Adrenal gland (tissue), 12 donors: Measurements from ENCODE around the gene PPP1R14B. TPM values are rescaled to one million over a fixed set of nuclear protein-coding genes. Genes with fewer than 3 reads are reported as not detected.

Experiments used
- DNase-seq, 7 donors: peaks; one replicate each; pipeline ENCODE4 v3.0.0-alpha.2; 2019 to 2020
- H3K27ac ChIP-seq, 5 donors: fragments of 200-600 bp; sonication (generic) in 4 of 5; 1 replicate in 3 of 5; 2 replicates in 2 of 5; pipeline versions ENCODE4 v1.5.1 to v1.8.0; 2016 to 2020; ENCODE audit warnings: mild to moderate bottlenecking in 1 of 5
- H3K27me3 ChIP-seq: fragments of 200-600 bp; 2 replicates; pipeline ENCODE4 v1.8.0; 2021
- H3K36me3 ChIP-seq, 2 donors: fragments of 200-600 bp; replicated peaks in 1 of 2; 1 replicate in 1 of 2; 2 replicates in 1 of 2; pipeline versions ENCODE4 v1.5.1 to v1.8.0; 2018 to 2022
- H3K4me1 ChIP-seq, 2 donors: fragments of 200-600 bp; replicated peaks in 1 of 2; 1 replicate in 1 of 2; 2 replicates in 1 of 2; pipeline versions ENCODE4 v1.5.1 to v1.8.0; 2018 to 2021
- H3K4me3 ChIP-seq, 4 donors: fragments of 200-600 bp; sonication (generic) in 3 of 4; one replicate each; pipeline ENCODE4 v1.5.1; 2016 to 2018
- H3K9me3 ChIP-seq, 3 donors: fragments of 200-600 bp; sonication (generic) in 1 of 3; replicated peaks in 1 of 3; 1 replicate in 2 of 3; 2 replicates in 1 of 3; pipeline versions ENCODE4 v1.5.1 to v1.8.0; 2016 to 2021
- CTCF ChIP-seq, 6 experiments: fragments of 450-650 bp in 4 of 6; fragments of 200-600 bp in 2 of 6; sonication (generic) in 1 of 6; IDR thresholded peaks; 1 replicate in 5 of 6; 2 replicates in 1 of 6; pipeline versions ENCODE4 v1.5.1 to v1.8.0; 2016 to 2021; ENCODE audit warnings: antibody characterized with exemption in 6 of 6, mild to moderate bottlenecking in 2 of 6, moderate library complexity in 1 of 6
- POLR2A ChIP-seq, 2 donors: fragments of 450-650 bp; IDR thresholded peaks; one replicate each; pipeline ENCODE4 v1.6.1; 2017; ENCODE audit warnings: antibody characterized with exemption in 2 of 2, mild to moderate bottlenecking in 2 of 2, moderate library complexity in 1 of 2
- WGBS, 4 donors: extraction: QIAGEN DNeasy Blood & Tissue Kit in 2 of 4; methylation state at CpG; one replicate each; pipeline versions ENCODE4 v1.1.5 to v1.1.7; 2013 to 2017; 5-methylcytosine and 5-hydroxymethylcytosine counted together
- intact Hi-C, 2 donors: fragments of 100-400 bp; cut with DNase I; formaldehyde crosslinking; loops; one replicate each; pipeline versions ENCODE4 v1.14.1 to v1.15.0; 2022 to 2023
- polyA plus RNA-seq, 3 donors: library from polyadenylated mRNA; stranded (reverse); fragments of 200-250 nt in 2 of 3; fragments of 350-450 nt in 1 of 3; fragmentation: Illumina TruSeq in 1 of 3; extraction: RNeasy Lipid Tissue Mini Kit (QIAGEN cat#74804) in 1 of 3; gene quantifications; one replicate each; pipeline ENCODE4 v1.2.3, GENCODE V29; 2013 to 2014
- small RNA-seq, 2 donors: library from RNA; depleted of rRNA; stranded (forward); fragments of <200 nt; gene quantifications; one replicate each; pipeline ENCODE3, GENCODE V24; 2016
- total RNA-seq, 9 donors: library from RNA; depleted of rRNA in 4 of 9; stranded (reverse); fragments of >200 nt in 4 of 9; fragments of 120-200 nt in 1 of 9; fragmentation: NEBNext Ultra II Directional in 1 of 9; extraction: Animal tissue kit (Norgen Biotek cat#: 25700) in 1 of 9; gene quantifications; one replicate each; pipeline versions ENCODE4 v1.1.0 to v1.2.4, GENCODE V29; 2013 to 2023
- donor health status: healthy with polysubstance abuse.
- donor health status: Bipolar disorder and iron deficiency.
- donor health status: DM: yes; HTN: yes; CAD: no.
- donor health status: DM: no; HTN: no; CAD: no.
- donor health status: DM: no; HTN: no; CAD: no.
- donor health status: DM: yes; HTN: yes; CAD: no.

The PPP1R14B gene
- total and polyA plus RNA-seq, 12 donors = 77.2 to 331 (median 131) TPM

GRCh38 chr11:64201543-64201942 lies 45.2 kb downstream of the PPP1R14B start:
- WGBS, 4 donors = 63 to 86% (median 83%) methylated on average over 3 of the region's 3 CpGs
- Histone ChIP-seq H3K4me3 (no peak overlapping the region), H3K9me3 (no peaks in the 10 kb centered on the region), H3K36me3 (peaks cover 0 to 75% of the 10 kb centered on the region in 2 donors), H3K27me3 (no peaks in the 10 kb centered on the region), H3K4me1 (peaks cover 8 to 13% of the 10 kb centered on the region in 2 donors), H3K27ac (no peak overlapping the region)
- intact Hi-C loops = no loop called here
- no peak for TF ChIP-seq CTCF (IDR thresholded peaks at IDR 0.05)
- TF ChIP-seq POLR2A (IDR thresholded peaks at IDR 0.05) = no peak
- no peak for DNase-seq

GRCh38 chr11:64198511-64198910 lies 48.2 kb downstream of the PPP1R14B start:
- no peak for DNase-seq
- WGBS, 4 donors = 91 to 100% (median 96%) methylated on average over 2 of the region's 2 CpGs
- Histone ChIP-seq H3K27ac (no peak overlapping the region), H3K9me3 (no peaks in the 10 kb centered on the region), H3K4me3 (no peak overlapping the region), H3K27me3 (no peaks in the 10 kb centered on the region), H3K4me1 (no peaks in the 10 kb centered on the region), H3K36me3 (peaks cover 0 to 97% of the 10 kb centered on the region in 2 donors)
- intact Hi-C loops = no loop called here
- TF ChIP-seq CTCF (IDR thresholded peaks at IDR 0.05) (no peak), POLR2A (IDR thresholded peaks at IDR 0.05) (no peak)

- Histone ChIP-seq H3K9me3 (no peaks in the 10 kb centered on the region), H3K27me3 (no peaks in the 10 kb centered on the region), H3K4me3 (no peak overlapping the region), H3K4me1 (no peaks in the 10 kb centered on the region), H3K36me3 (peaks cover 0 to 93% of the 10 kb centered on the region in 2 donors), H3K27ac (no peak overlapping the region)
- 80 to 87% (median 83%) methylated on average over 9 of the region's 9 CpGs for WGBS, 4 donors
- no peak for DNase-seq
- intact Hi-C loops = no loop called here
- no peak for TF ChIP-seq CTCF (IDR thresholded peaks at IDR 0.05)
- no peak for TF ChIP-seq POLR2A (IDR thresholded peaks at IDR 0.05)
Observed at GRCh38 chr11:64196626-64197025, 50.1 kb downstream of the PPP1R14B start.

Small RNA genes lying within 50 kb of the gene (small RNA-seq; reads per million reads assigned to genes)
- 0 reads per million in 2 donors for gene RF00019

Other genes with a start within 250 kb of the PPP1R14B start
- gene FLRT1, start 211.0 kb downstream of the PPP1R14B start, total RNA-seq = 10 to 100 TPM in 1 of 9 donors, 1 to 10 TPM in 2, under 1 TPM in 2, not detected in 4; 0.33 to 11.1 (median 4.0) TPM
- gene FLRT1, start 211.0 kb downstream of the PPP1R14B start, polyA plus RNA-seq = 1 to 10 TPM in 2 of 3 donors, under 1 TPM in 1; 0.54 to 5.0 (median 2.4) TPM
- gene MACROD1, start 80.8 kb downstream of the PPP1R14B start, total RNA-seq = 10 to 100 TPM; 13.5 to 62.9 (median 22.3) TPM
- 10 to 100 TPM in 2 of 3 donors, 1 to 10 TPM in 1; 5.5 to 60.7 (median 41.1) TPM for gene MACROD1, start 80.8 kb downstream of the PPP1R14B start, polyA plus RNA-seq
- 100 to 1,000 TPM; 126 to 404 (median 184) TPM for gene STIP1, start 60.8 kb downstream of the PPP1R14B start, total RNA-seq
- gene STIP1, start 60.8 kb downstream of the PPP1R14B start, polyA plus RNA-seq = 100 to 1,000 TPM in 1 of 3 donors, 10 to 100 TPM in 2; 82.1 to 523 (median 91.4) TPM
- 10 to 100 TPM in 8 of 9 donors, 1 to 10 TPM in 1; 3.2 to 77.0 (median 29.9) TPM for gene FERMT3, start 40.2 kb downstream of the PPP1R14B start, total RNA-seq
- 10 to 100 TPM in 2 of 3 donors, 1 to 10 TPM in 1; 5.5 to 57.8 (median 49.0) TPM for gene FERMT3, start 40.2 kb downstream of the PPP1R14B start, polyA plus RNA-seq
- gene TRPT1, start 20.8 kb downstream of the PPP1R14B start, total RNA-seq = 10 to 100 TPM; 40.8 to 90.3 (median 55.6) TPM
- gene TRPT1, start 20.8 kb downstream of the PPP1R14B start, polyA plus RNA-seq = 100 to 1,000 TPM in 2 of 3 donors, 10 to 100 TPM in 1; 17.9 to 205 (median 175) TPM
- 100 to 1,000 TPM in 2 of 9 donors, 10 to 100 TPM in 7; 67.2 to 126 (median 79.9) TPM for gene NUDT22, start 20.7 kb downstream of the PPP1R14B start, total RNA-seq
- gene NUDT22, start 20.7 kb downstream of the PPP1R14B start, polyA plus RNA-seq = 100 to 1,000 TPM in 2 of 3 donors, 10 to 100 TPM in 1; 19.5 to 190 (median 101) TPM
- 100 to 1,000 TPM in 1 of 9 donors, 10 to 100 TPM in 8; 19.9 to 112 (median 44.3) TPM for gene DNAJC4, start 16.4 kb downstream of the PPP1R14B start, total RNA-seq
- gene DNAJC4, start 16.4 kb downstream of the PPP1R14B start, polyA plus RNA-seq = 100 to 1,000 TPM in 2 of 3 donors, 10 to 100 TPM in 1; 59.4 to 220 (median 192) TPM
- gene VEGFB, start 12.4 kb downstream of the PPP1R14B start, total RNA-seq = 100 to 1,000 TPM in 5 of 9 donors, 10 to 100 TPM in 4; 36.0 to 156 (median 129) TPM
- gene VEGFB, start 12.4 kb downstream of the PPP1R14B start, polyA plus RNA-seq = 100 to 1,000 TPM in 2 of 3 donors, 10 to 100 TPM in 1; 64.4 to 185 (median 158) TPM
- gene FKBP2, start 5.8 kb downstream of the PPP1R14B start, total RNA-seq = 100 to 1,000 TPM in 3 of 9 donors, 10 to 100 TPM in 6; 76.1 to 185 (median 96.1) TPM
- 100 to 1,000 TPM; 206 to 812 (median 791) TPM for gene FKBP2, start 5.8 kb downstream of the PPP1R14B start, polyA plus RNA-seq
- gene PLCB3, start 4.6 kb upstream of the PPP1R14B start, total RNA-seq = 10 to 100 TPM in 8 of 9 donors, 1 to 10 TPM in 1; 5.0 to 65.9 (median 44.0) TPM
- gene PLCB3, start 4.6 kb upstream of the PPP1R14B start, polyA plus RNA-seq = 10 to 100 TPM in 2 of 3 donors, 1 to 10 TPM in 1; 6.6 to 89.5 (median 31.7) TPM
- gene BAD, start 37.7 kb upstream of the PPP1R14B start, total RNA-seq = 100 to 1,000 TPM in 5 of 9 donors, 10 to 100 TPM in 4; 72.9 to 219 (median 100) TPM
- 100 to 1,000 TPM in 2 of 3 donors, 1 to 10 TPM in 1; 9.5 to 111 (median 102) TPM for gene BAD, start 37.7 kb upstream of the PPP1R14B start, polyA plus RNA-seq
- gene GPR137, start 38.9 kb upstream of the PPP1R14B start, total RNA-seq = 10 to 100 TPM; 15.6 to 69.8 (median 48.3) TPM
- gene GPR137, start 38.9 kb upstream of the PPP1R14B start, polyA plus RNA-seq = 10 to 100 TPM; 16.0 to 41.5 (median 40.9) TPM
- under 1 TPM in 1 of 9 donors, not detected in 8; 0.54 TPM for gene KCNK4, start 44.4 kb upstream of the PPP1R14B start, total RNA-seq
- gene KCNK4, start 44.4 kb upstream of the PPP1R14B start, polyA plus RNA-seq = under 1 TPM in 1 of 3 donors, not detected in 2; 0.10 TPM
- under 1 TPM in 2 of 9 donors, not detected in 7; 0.28 to 0.69 TPM for gene CATSPERZ, start 53.4 kb upstream of the PPP1R14B start, total RNA-seq
- gene CATSPERZ, start 53.4 kb upstream of the PPP1R14B start, polyA plus RNA-seq = 1 to 10 TPM in 1 of 3 donors, under 1 TPM in 1, not detected in 1; 0.74 to 1.2 TPM
- gene ESRRA, start 58.6 kb upstream of the PPP1R14B start, total RNA-seq = 10 to 100 TPM; 27.5 to 74.4 (median 53.1) TPM
- 10 to 100 TPM; 18.2 to 62.1 (median 56.0) TPM for gene ESRRA, start 58.6 kb upstream of the PPP1R14B start, polyA plus RNA-seq
- gene TRMT112, start 70.6 kb upstream of the PPP1R14B start, total RNA-seq = 100 to 1,000 TPM; 286 to 991 (median 383) TPM
- gene TRMT112, start 70.6 kb upstream of the PPP1R14B start, polyA plus RNA-seq = 100 to 1,000 TPM; 362 to 855 (median 658) TPM
- 100 to 1,000 TPM; 324 to 843 (median 433) TPM for gene PRDX5, start 71.2 kb upstream of the PPP1R14B start, total RNA-seq
- 100 to 1,000 TPM; 403 to 713 (median 555) TPM for gene PRDX5, start 71.2 kb upstream of the PPP1R14B start, polyA plus RNA-seq
- 10 to 100 TPM in 8 of 9 donors, 1 to 10 TPM in 1; 8.9 to 22.6 (median 14.4) TPM for gene CCDC88B, start 93.3 kb upstream of the PPP1R14B start, total RNA-seq
- gene CCDC88B, start 93.3 kb upstream of the PPP1R14B start, polyA plus RNA-seq = 100 to 1,000 TPM in 1 of 3 donors, 10 to 100 TPM in 1, 1 to 10 TPM in 1; 5.1 to 143 (median 47.9) TPM
- gene RPS6KA4, start 112.2 kb upstream of the PPP1R14B start, total RNA-seq = 10 to 100 TPM; 13.4 to 89.3 (median 26.3) TPM
- 10 to 100 TPM in 2 of 3 donors, 1 to 10 TPM in 1; 4.9 to 29.8 (median 14.4) TPM for gene RPS6KA4, start 112.2 kb upstream of the PPP1R14B start, polyA plus RNA-seq